GM19240 (cell line): ENCODE measurements around the gene TOP2B.

Source experiments
- DNase-seq: peaks from one replicate; pipeline ENCODE4 v3.0.0; 2011; ENCODE audit warnings: low spot score; ENCODE audit not compliant: insufficient read length

TOP2B gene

DNA sequence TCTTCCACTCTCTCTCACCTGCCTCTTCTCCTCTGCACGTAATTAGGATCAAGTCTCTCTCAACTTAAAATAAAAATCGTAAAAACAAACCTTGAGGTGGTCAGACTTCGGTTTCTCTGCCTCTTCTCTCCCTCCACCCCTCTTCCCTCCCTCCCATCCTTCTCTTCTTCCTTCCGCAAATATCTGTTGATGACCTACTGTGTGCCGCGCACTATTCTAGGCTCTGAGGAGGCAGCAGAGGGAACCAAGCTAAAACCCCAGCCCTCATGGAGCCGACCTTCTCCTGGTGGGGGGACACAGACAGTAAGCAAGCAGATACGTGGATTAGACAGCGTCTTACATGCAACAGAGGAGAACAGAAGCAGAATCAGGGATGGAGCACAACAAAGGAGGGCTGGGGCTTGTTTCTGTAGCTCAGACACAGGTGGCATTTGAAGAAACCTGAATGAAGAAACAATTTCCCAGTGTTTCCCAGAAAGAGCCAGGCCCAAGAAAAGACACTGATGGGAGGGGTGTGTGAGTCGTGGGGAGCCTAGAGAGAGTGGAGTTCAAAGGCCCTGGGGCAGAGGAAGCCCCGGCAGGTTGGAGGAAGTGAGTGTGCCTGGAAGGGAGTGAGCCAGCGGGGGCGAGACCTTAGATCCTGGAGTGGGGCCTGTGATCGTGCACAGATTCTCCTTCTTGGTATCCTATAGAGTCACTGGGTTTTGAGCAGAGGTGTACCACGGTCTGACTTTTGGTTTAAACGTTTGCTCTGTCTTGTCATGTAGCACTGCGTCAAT, 80.5 kb downstream of the TOP2B start:
- no peak for DNase-seq

DNA sequence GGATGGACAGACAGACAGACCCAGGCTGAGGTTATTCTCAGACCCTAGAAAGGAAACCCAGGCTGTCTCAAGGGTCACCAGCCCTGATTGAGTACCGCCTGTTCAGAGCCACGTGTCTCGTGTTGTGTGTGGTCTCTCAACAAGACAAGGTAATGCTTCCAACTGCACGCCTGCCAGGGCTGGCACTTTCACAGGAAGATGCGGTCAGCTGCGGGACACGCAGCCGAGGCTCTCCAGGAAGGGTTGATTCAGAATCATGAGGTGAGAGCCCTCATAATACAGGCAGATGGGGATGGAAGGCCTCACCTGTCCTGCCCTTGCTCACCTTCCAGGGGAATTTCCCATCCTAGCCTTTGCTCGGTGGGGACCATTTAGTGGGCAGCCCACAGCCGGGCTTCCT, 81.4 kb downstream of the TOP2B start:
- no peak for DNase-seq

DNA sequence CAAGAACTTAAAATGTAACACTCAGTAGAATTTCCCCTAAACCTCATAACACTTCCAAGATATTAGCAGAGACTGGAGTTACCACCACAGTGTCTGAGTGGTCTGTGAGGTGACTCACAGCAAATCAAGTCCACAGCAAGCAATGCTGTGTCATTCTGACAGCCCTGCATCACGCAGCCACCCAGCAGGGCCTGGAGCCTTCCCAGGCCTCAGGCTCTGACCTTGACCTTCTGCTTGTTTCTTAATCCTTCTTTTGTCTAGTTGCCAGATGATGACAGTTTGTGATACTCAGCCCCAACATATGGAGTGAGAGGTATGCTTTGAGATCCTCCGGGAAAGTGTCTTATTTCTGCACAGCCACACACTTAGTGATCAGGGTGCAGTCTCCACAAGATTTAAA, 82.5 kb downstream of the TOP2B start:
- no peak for DNase-seq

DNA sequence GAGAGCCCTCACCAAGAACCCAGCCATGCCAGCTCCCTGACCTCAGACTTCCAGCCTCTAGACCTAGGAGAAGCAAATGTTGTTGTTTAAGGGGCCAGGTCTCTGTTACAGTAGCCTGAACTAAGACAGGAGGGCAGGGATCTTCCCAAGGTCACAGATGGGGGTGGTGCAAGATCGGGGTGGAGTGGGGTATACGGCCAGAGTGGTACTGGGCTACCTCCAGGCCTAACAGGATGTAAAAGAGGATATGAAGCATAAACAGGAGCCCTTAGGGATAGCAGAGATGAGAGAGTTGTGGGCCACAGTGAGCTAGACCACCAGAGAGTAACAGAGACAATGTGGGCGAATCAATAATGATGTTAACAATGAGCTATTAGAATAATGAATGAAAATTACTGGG, 82.9 kb downstream of the TOP2B start:
- DNase-seq = no peak

DNA sequence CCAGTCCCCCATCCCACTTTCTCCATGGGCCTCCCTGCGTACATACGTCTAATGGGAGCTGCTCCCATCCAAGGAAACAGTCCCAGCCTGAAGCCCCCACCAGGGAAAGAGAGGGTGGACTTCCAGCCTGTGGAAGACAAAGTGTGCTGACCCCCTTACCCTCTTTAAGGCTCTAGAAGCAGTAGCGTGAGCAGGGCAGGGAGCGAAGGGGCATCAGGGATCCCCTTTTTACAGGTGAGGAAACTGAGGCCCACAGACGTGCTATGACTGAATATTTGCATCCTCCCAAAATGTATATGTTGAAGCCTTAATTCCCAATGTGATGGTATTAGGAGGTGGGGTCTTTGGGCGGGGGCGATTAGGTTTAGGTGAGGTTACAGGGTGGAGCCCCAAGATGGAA, 83.4 kb downstream of the TOP2B start:
- no peak for DNase-seq

DNA sequence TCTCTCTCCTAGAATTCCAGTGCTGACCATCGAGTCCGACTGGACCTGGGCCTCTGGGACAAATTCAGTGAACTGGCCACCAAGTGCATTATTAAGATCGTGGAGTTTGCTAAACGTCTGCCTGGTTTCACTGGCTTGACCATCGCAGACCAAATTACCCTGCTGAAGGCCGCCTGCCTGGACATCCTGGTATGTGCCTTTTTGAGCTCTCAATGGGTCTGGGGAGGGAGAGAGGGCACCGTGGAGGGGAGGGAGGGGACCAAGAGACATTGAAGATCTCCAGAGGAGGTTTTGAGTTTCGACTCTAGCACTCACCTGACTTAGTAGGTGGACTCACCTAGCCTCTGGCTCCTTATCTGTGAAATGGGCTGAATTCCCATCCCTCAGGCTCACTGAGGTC, 84.2 kb downstream of the TOP2B start:
- DNase-seq = no peak

DNA sequence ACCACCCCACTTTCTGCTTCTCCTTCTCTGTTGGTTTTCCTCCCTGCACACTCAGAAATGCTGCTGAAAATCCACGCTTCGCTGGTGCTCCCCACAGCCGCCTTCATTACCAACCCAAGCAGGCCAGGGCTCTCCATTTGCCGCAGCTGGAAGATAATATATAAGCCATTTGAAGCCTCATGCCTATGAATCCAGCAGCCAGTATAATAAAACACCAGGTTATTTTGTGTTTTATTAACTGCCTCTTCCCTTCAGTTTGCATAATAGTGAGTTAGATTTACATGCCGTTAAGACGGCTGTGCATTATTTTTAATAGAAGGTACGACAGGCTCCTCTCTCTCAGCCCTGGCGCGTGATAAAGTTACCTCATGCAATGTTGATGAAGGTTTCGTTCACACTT, 86.6 kb downstream of the TOP2B start:
- no peak for DNase-seq

DNA sequence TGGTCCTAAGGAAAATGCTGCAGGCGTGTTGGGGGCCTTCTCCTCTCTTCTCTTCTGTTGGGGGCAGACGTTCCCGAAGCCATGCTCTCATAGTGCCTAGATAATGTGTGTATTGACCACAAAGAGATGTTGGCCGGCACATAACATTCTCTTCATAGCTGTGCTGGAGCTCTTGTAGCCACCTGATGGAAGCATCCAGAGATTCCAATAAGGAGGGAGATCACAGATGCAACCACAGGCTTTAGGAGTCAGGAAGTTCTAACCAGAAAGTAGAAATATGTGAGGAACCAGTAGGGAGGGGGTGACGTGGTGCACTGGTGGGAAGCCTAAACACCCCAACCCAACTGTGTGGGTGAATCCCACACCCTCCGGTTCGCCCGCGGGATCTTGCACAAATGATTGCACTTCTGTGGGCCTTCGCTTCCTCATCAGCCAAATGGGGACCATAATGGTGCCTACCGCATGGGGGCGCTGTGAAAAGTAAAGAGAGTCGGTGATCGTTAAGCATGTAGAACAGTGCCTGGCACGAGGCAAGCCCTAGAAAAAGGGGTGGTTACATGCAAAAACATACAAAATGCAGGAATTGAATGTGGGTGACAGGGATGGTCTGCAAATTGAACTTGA, 87.8 kb downstream of the TOP2B start:
- no peak for DNase-seq

DNA sequence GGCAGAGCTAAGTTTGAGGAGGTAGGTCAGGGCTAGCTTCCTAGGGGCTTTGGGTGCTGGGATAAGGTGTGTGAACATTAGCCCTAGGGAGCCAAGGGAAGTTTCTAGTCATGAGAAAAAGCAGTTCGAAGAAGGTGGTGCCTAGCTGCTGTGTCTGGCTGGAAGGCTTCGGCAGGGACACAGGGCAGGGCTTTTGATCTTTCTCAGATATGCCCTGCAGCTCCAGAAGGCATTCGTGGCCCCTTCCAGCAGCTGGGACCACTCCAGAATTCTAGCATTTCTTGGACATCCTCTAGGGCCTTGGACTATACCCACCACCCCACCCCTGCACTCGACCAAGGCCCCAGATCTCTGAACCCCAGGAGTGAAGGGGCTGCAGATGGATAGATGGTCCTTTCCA, 88.6 kb downstream of the TOP2B start:
- no peak for DNase-seq

DNA sequence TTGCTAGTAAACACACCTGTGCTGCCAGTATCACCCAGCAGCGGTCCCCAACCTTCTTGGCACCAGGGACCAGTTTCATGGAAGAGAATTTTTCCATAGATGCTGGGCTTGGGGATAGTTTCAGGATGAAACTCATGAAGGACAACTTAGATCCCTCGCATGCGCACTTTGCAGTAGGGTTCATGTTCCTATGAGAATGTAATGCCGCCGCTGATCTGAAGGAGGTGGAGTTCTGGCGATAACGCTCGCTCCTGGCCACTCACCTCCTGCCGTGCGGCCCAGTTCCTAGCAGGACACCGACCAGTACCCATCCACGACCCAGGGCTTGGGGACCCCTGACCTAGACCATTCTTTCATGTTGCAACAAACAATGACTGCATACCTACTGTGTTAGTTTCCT, 89.7 kb downstream of the TOP2B start:
- no peak for DNase-seq

DNA sequence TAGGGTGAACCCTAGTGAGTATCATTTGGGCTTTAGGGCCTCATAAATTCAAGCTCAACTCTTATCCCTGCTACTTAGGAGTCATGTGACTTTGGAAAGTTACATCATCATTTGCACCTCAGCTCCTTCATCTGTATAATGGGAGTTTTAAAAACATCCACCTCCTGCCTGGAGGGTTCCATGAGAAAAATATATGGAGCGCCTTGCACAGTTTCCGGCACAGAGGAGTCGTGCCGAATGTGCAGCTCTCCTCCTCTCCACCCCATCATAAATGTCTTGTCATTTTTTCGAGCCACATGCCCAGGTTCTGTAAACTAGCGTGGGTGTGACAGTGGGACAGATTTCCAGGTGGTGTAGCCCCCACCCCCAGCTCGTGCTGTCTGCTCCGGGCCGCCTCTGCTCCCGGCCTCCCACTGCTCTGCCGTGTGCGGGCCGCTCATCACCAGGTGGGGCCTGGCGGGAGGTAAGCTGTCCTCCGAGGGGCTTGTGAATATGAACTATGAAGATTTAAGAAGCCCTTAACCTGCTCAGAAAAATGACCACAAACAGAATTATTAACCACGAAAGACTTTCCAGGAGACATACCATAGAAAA, 90.4 kb downstream of the TOP2B start:
- no peak for DNase-seq

DNA sequence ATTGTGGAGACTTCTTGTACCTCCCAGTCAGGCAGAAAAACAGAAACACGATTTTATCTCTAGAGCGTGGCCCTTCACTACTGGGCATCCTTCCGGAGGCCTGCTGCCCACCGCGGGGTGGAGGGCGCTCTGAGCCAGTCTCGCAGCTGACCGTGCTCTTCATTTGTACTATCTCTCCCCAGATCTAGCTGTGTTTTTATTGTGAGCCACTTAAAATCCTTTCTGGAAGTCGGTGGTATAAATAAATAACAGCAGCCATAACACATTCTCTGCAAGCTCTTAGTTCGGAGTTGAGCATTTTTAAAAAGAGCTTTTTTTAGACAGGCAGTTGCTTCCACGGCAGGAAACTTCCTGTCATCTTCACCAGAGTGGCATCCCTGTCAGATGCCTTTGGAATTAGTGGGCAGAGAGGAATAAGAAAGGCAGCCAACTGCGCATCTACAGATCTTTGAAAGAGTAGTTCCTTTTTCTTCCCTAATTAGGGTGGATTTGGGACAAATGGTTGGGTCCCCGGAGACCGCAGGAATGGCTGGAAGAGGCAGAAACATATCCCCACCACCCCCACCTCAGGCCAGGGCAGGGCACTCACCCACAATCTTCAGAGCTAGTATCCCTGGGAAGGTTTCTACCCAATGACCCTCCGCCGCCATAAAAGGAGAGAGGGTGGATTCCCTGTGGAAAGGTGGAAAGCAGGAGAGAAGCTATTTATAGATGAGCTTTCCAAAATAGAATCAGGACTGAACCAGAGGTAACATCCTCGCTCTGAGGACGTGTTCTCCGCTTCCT, 91.1 kb downstream of the TOP2B start:
- DNase-seq = no peak

DNA sequence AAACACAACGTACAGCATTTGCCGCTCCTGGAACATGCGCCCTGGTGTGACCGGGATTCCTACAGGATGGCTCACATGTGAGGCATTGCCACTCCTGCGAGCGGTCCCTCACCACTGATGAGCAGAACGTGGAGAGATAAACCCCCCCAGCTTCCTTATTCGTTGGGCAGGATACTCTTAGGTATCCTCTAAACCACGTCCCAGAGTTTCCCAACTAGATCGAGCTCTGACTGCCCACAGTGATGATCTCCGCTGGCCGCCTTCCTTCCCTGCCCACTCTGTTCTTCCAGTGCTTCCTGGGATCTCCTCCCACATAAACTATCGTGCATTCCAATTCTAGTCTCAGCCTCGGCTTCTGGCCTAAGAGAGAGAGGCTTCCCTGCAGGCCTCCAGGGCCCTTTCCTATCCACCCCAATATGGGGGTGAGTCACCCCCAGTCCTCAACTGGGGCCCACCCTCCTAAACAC, 91.8 kb downstream of the TOP2B start:
- no peak for DNase-seq

DNA sequence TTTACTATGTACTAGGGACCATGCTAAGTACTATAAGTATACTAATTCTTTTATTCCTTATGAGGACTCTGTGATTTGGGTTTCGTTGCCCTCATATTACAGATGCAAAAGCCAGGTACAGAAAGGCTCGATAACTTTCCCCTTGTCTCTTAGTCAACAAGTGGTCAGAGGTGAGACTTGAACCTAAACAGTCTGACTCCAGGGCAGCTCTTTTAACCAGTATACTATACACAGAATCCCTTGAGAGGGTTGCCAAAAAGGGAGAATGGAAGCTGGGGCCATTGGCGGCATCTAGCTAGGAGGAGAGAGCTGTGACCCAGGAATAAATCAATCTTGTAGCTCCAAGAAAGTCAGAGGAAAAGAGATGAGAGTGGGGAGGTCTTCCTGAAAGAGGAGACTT, 92.4 kb downstream of the TOP2B start:
- DNase-seq = no peak

DNA sequence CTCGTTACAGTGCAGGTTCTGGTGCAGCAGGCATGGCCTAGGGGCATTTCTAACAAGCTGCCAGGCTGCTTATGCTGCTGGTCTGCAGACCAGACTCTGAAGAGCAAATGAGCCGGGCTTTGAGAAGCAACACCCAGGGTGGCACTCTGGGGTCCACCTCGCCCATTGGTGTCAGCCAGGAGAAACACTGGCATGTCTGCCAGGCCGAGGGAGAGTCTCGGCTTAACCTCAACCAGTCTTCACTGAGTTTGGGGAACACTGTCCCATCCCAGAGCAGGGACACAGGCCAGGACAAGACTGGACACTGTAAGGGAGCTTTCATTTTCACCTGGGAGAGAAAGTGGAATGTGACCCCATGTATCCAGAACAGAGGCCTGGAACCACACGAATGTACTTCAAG, 93.4 kb downstream of the TOP2B start:
- DNase-seq = no peak

DNA sequence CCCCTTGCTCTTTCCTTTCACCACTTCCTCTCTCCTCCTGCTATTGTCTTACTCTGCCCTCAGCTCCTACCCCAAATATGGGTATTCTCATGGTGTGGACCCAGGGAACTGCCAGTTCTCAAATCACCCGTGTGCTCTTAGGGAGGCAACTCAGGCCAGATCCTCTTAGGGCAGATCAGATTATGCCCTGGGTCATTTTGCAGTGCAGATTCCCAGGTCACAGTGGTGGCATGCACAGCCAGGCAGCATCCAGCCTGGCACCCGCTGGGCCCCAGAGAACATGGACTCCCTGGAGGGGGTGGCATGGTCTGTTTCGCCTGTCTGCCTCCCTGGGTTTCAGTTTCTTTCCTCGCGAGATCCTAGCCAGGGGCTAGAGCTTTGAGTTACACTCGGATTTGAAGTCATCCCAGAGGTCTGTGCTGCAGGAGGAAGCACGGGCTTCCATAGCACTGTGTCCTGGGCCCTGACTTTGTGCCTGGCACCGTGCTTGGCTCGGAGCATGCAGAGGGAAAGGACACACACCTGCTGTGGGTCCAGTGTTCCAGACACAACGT, 96.1 kb downstream of the TOP2B start:
- no peak for DNase-seq

DNA sequence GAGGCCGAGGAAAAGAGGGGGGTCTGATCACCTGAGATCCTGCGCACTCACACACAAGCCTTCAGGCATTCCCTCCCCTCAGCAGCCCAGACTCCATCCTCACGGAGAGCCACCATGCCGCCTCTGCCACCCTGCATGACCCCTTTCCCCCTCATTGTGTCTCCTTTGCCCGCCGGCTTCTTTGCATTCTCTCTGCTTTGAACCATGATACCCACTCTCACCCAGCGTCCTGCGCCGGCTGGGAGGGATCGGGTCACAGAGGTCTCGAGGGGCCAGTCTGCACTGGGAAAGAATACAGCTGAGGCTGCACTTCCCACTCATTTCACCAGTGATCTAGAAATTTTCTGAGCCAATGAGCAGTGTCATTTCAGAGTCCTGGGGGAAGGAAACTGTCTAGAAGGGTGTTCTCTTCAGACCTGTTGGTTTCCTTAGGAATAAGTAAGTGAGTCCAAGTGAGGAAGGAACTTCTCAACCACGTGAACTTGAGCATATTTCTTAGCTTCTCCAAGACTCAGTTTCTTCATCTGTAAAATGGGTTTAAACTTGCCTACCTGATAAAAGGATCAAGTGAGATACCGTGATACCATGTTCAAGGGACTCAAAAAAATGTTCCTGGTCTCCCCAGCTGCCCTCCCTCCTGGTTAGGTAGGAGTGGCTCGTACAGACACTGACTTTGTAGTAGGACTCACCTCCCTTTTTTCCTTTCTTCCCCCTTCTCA, 96.7 kb downstream of the TOP2B start:
- no peak for DNase-seq

DNA sequence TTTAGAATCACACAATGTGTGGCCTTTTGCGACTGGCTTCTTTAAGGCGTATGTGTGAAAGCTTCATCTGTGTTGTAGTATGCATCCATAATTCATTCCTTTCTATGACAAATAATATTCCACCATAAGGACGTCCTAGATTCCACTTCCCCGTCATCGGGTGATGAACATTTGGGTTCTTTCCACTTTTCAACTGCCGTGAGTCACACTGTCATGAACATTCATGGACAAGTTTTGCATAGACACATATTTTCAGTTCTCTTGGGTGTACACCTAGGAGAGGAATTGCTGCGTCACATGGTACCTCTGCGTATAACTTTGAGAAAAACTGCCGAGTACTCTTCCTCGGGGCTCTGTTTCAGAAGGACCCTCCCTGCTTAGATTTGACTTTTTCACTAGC, 97.3 kb downstream of the TOP2B start:
- no peak for DNase-seq

DNA sequence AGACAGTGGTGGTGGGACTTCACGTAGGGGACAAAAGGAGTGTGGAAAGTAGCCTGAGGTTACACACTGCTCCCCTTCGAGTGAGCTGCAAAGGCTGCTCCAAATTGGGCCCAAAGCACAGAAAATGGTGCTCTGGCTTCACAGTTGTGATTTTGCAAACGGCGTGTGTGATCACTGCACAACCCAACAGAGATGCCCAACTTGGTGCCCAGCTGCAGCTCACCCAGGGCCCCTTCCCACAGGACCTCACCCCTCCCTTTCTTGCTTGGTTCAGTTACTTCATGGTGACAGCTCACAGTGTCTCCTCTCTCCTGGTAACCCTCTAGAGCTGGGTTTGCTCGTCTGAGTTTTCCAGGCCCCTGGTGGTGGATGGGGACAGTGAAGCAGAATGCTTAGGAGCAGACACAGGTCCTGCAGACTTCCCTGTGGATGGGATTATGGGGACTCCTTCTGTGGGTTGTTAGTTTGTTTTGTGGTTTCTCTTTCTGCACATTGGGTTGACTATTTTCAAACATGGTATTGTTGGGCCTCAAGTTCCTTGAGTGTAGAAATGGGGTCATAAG, 98.3 kb downstream of the TOP2B start:
- DNase-seq = no peak

DNA sequence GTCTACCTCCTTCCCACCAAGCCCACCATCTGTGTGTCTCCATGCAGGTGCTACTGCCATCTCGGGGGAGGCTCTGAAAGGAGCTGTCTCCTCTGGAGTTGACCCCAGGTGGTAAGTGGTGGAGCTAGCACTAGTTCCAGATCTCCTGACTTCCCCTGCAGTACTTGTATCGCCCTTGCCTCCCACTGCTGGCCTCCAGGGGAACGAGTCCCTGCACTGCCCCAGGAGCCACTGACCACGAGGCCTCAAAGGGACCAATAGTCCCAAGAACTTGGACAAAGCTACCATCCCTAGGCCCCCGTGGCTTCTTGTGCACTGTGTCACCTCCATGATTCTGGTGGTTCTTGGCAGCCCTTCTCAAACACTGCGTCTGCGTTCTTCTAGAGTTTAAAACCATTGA, 98.9 kb downstream of the TOP2B start:
- DNase-seq = no peak

DNA sequence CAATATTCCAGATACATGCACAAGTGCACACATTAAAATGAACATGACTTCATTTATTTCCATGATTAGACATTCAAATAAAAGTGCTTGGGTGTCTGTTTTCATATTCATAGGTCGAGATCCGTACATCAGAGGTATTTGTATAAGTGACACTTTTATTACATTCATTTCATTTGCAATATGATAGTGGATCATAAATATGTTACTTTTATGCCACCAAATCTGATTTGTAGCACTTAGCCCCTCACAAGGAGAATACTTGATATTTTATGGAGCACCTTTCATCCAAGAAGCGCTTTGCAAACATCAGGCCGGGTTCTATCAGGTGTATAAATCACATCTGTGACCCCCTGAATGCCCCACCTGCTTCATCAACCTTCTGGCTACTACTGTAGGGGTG, 100.6 kb downstream of the TOP2B start:
- DNase-seq = no peak
